IPS-11a (cell line): ENCODE data around the gene MTOR.

ENCODE experiments used
- H3K4me3 ChIP-seq: one replicate; pipeline ENCODE4 v1.5.1; 2013; ENCODE audit warnings: low read depth, low read length, control low read depth

The MTOR gene

DNA sequence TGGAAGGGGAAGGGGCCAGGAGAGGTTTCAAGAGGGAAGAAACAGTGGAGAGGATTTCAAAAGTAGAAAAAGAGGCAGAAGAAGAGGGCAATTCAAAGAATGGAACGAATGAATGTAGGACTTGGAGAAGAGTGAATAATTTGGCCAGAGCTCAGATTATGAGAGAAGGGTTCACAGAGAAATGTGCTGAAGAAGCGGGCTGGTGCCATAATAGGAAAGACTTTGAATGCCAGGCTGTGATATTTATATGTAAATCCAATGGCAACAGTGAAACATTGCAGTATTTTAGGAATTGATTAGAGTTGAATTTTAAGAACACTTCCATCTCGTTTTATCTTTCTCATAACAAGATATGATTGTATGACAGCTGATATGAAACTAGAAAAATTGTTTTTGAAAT, 109.2 kb downstream of the MTOR start:
- H3K4me3 ChIP-seq = no peak overlapping the region

DNA sequence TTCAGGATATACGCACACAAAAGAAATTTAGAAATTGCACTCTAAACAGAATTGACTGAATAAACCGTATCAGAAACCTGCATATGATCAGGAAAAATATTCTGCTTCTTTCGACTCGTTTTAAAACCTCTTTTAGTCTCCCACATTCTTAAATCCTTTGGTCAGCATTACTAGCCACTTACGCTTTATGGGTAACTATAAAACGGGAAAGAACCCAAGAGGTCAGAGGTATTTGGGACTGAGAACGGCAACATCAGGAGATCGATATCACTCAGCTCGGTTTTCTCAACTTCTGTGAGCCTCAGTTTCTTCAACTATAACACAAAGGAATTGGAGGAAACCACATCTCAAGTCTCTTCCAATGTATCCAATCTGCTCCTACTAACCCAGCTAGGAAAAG, 109.6 kb downstream of the MTOR start:
- no peak overlapping the region for H3K4me3 ChIP-seq

DNA sequence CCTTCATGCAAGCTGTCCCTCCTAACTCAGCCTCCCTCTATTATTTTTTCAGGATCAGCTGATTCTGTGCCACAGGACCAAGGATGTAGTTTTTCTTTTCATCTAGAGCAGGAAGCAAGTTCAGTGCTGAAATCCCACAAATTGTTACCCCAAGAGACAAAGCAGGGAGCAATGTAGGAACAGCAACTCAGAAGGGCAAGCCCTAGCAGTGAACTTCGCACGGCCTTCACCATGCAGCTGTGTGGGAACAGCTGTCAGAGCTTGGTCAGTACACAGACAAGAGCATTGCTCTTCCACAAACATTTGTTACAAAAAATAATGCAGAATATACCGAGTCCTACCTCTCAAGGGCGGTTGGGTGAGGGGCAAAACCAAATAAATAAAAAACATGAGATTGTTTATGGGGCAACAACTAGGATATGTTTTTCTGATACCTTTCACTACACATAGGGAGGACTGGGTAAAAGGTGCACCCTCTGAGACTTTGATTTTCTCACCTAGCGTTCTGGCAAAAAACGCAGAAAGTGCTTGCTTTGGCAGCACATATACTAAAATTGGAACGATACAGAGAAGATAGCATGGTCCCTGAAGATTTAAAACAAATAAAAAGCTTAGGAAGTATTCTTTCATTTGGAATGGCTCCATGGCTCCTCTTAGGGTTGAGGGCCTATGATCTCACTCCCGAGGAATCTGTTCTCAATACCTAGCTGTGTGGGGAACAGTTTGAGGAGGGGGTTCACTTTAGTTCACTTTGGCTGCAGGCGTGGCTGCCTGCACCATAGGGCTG, 110.3 kb downstream of the MTOR start:
- no peak overlapping the region for H3K4me3 ChIP-seq

DNA sequence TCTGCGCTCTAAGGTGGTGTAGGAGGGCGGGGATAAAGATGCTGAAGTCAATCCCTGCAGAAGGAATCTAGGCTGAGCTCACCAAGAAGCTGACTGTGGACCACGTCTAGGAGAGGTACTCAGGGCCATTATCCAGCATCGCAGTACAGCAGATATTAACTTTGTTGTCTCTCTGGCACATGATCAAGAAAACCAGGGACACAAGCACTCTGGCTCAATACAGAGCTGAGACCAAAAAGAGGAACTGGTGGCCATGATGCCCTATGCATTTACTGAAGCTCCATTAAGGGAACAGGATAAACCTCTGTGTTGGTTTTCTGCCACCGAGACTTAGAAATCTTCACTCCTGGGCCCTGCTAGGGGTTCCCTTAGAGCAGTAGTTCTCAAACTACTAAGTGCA, 111.2 kb downstream of the MTOR start:
- no peak overlapping the region for H3K4me3 ChIP-seq

DNA sequence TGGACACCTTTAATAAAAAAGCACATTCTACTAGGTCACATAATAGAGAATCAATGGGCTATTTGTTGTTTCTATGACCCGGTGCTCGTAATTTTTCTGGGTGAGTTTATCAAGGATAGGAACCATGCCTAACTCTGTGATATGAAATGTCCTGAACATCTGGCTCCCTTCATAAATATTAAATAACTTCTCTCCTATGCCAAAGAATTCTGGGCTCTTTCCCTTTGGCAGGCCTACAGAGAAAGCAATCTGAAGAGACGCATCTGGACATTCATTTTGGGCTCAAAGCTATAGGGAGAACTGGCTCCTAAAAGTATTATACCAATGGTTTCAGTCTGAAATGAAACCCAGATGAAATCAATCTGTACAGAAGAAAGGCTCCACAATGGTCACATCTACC, 112.0 kb downstream of the MTOR start:
- H3K4me3 ChIP-seq = no peak overlapping the region

DNA sequence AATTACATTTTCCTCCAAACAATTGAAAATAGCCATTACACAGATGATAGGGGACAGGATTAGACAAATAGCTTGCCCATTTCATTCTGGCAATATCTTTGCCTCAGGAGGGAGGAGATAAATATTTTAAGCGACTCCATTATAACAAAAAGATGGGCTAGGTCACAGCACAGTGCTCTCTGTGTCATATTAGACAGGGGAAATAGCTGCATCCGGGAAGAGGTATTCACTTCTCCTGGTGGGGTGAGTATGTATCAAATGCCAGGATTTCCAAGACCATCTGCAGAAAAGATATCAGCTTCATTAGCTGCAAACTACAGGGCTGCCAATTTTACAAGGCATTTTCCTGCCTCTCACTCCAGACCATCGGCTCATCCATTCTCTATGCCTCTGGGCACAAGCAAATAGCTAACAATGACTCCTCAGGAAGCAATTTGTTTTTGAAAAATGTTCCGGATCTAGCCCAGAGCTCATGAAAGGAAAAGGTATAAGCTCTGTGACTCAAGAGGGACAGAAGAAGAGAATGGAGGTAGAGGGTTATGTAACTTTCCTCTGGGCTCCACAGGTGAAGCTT, 115.1 kb downstream of the MTOR start:
- no peak overlapping the region for H3K4me3 ChIP-seq

DNA sequence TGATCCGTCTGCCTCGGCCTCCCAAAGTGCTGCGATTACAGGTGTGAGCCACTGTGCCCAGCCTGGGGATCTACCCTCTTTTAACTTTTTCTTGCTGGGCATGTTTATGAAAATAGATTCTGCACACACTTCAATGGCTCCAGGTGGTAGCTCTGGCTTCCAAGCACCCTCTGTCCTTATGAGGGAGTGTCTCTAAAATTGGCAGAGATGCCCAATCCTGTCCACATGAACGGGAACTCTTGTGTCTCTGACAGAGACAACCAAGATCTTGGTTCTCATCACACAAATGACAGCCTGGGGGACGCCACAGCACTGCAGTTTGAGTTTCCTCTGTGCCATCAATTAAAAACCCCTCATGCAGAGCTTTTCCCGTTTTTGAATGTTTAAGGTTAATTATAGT, 116.6 kb downstream of the MTOR start:
- H3K4me3 ChIP-seq = no peak overlapping the region

DNA sequence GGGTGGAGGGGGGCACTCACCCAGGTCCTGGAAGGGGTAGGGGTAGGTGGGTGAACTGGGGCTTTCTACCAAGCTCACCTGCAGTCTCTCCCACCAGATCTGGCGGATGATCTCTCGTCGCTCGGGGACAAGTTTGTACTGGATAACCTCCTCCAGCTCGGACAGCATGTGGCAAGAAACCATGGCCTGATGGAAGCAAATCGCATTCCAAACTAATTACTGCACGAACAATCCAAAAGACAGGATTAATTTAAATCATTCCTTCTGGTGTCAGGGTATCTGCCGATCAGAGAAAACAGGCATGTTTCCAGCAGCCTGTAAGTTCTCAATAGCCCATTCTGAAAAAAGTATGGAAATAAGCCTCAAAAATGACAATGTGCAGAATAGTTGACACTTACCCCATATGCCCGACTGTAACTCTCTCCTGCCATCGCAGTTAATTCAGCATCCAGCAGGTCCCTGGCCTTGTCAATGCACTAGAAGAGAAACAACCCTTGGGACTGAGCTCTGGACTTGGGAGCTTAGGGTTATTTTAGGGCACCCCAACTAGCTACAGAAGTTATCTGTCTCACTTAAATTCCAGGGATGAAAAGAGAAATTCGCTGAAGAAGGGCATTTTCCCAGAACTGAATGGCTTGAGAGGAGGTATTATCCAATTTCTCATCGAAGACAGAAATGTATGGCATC, 117.6 kb downstream of the MTOR start:
- H3K4me3 ChIP-seq = no peak overlapping the region

DNA sequence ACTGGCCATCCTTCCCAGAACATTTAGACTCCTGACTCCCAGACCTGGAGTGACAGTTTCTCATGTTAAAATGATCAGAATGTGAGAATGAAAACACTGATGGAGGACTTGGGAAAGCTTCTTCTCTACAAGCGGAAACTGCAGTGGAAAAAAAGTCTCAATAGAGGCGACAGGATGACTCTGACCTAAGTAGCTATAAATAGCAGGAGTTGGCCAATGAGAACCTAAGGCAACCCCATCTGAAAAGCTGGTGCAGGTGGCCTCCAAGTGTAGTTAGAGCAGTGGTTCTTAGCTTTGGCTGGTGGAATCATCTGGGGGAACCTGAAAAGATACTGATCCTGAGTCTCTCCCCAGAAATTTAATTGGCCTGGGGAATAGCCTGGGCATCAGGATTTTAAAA, 118.4 kb downstream of the MTOR start:
- H3K4me3 ChIP-seq = no peak overlapping the region

DNA sequence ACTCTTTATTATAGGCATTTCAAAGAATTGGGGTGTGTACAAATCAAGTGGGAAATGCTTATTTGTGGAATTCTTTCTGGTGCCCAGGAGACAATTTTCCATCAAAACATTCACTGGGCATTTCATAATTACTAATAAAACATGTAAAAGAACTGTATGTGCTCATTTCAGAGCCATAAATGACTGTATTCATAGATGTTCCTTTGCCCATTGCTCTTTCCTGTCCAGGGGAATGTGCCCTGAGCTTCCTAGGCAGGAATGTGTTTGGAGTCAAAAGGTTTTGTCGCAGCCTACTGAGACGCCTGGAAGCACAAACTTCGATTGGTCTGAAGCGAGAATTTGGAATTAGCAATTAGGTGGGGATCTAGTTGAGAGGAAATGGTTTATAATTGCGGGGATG, 119.0 kb downstream of the MTOR start:
- H3K4me3 ChIP-seq = no peak overlapping the region

DNA sequence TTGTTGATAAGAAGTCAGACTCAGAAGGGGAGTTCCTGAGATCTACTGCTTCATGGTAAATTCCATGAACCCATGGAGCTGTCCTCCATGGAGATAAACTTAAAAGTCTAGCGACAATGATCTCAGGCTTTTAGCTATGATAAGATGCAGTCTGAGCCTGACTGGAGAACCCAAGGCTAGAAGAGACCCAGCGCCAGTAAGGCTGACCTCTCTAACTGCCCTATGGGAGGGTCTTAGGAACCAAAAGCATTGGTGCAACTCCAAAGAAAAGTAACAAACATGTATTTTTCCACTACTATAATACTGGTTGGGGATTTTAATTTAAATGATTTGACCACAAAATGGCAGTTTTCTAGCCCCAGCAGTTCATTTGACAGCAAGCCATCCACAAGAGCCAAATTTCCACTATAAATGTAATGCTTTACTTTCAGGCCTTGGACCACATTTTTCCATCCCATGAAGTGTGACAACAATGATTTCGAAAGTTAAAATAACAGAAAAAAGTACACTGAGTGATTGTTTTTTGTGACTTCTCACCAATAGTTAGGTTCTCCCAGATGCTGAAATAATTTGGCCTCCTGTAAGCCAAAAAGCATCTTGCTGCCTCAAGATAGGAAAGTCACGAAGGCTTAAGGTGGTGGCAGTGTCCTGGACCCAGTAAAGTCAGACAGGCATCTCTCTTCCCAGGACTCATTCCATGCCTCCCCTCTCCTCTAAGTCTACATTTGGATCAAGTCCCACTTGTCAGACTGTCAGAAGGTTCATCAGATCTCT, 119.5 kb downstream of the MTOR start:
- H3K4me3 ChIP-seq = no peak overlapping the region

DNA sequence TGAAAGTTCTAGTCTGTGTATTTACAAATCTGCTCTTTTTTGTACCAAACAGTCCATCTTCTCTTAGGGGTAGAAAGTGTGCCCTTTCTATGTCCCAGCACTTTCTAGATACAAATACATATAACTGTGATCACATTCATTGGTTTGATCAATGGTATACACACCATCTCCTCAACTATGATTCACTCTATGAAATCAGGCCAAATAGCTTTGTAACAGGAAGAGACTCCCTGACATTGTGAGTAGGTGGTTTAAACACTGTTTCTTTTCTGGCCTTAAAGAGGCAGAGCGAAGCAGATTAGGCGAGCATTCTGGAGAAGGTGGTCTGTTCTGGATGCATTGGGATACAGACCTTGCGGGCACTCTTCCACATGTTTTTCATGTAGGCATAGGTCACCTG, 123.4 kb downstream of the MTOR start:
- no peak overlapping the region for H3K4me3 ChIP-seq

DNA sequence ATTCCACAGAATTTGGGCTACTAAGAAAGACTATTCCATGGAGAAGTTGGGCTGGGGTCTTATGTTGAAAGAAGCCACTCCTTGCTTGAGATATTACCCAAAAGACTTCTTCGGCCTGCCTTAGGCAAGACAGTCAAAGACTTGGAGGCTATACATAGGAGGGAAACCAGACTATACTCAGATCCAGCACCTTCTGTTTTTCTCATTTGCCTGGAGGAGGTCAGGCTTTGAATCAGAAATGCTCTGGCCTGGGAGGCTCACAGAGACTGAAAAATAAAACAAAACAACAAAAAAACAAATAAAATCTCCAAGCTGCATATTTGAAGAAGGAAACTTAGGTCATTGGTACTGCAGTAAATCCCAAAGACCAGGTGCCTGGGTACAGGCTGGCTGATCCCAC, 124.3 kb downstream of the MTOR start:
- H3K4me3 ChIP-seq = no peak overlapping the region

DNA sequence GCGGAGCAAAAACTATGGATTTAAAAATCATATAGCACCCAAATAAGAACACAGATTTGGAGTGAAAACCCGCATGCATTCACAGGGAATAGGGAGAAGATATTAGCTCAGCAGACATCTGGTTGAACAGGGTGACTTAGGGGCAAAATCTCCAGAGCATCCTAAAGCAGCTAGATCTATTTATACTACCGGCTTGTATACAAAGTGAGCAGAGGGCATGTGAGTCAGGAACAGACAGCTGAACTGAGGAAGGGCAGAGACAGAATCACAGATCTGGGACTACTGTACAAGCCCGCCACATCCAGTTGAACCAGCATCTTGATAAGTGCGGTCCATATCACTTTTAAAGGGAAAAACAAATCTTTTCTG, 127.5 kb downstream of the MTOR start:
- no peak overlapping the region for H3K4me3 ChIP-seq

DNA sequence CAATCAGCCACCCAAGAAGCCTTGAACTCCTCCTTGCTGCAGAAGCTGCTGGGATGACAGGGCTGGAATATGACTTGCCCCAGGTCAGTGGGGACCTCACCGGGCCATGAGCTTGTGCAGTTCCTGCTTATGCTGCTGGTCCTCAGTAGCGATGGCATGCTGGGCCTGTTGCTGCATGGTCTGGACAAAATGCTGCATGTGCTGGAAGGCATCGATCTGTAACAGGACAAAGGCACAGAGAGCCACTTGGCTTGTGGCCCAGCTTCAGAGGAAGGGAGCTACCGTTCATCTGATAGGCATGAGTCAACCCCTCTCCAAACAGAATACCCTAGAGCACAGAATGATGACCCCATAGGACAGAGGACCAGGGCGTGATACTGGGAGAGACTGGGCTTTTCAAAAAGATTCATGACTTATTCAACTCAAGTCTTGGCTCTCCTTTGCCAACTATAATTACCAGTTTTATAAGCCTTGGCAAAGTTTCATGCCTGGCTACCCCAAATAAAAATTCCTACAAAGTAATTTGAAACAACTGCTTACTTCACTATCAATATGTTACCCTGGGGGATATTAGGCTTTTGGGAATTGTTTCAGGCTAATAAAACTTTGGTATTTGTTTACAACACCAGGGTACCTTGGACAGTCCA, 128.0 kb downstream of the MTOR start:
- no peak overlapping the region for H3K4me3 ChIP-seq

DNA sequence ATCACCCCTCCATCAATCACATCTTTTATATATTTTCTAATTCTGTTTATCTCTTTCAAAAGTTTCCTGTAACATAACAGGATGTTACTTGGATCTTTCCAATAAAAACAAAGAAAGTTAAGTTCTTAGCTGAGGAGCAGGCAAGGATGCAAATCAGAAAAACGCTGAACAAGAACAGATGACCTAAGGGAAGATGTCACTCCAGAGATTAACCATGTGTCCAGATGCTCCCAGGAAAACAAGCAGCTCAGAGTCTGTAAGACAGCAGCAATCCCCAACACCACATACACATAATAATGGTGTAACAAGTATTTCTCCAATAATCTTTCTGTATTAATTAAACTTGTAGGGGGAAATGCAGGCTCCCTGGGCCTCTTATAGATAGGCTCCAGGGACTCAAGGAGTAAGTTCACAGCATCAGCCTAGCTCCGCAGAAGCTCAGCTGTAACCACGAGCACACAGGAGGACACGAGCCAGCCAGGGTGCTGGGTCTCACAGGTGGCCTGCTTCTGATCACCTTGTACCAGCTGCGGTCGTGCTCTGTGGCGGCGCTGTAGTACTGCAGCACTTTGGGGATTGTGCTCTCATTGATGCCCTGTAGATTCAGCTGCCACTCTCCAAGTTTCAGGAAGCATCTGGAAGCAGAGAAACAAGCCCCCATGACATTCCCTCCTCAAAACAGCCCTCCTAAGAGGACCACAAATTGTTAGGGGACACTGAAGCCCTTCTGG, 129.6 kb downstream of the MTOR start:
- no peak overlapping the region for H3K4me3 ChIP-seq

DNA sequence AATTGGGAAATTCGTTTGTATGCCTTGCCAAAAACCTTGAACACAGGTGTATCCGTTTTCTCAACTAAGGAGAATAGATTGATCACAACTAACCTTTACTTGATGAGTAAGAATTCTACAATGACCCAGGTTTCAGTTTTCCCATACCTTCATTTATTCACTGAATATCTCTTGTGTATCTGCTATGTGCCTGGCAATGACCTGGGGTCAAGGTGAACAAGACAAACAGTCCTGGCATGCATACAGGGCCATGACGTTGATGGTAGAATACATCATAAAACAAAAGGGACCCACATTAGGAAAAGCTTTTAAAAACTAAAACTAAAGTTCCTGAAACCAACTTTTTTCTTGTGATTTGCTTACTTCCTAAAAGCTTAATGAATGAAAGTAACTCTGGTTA, 130.5 kb downstream of the MTOR start:
- no peak overlapping the region for H3K4me3 ChIP-seq

DNA sequence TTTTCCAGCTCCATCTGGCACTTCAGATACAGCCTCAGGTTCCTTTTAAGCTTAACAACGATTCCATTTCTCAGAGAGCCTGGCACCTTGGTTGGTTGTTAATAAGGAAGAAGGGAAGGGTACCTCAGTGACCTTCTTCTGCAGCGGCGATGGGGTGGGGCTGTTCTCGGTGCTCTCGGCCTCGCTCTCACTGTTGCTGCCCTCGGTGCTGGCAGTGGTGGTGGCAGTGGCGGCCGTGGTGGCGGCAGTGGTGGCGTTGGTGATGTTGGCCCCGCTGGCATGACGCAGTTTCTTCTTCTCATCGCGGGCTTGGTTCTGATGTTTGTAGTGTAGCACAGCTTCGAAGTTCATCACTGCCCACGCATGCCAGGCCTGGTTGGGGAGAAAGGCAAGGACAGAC, 131.9 kb downstream of the MTOR start:
- no peak overlapping the region for H3K4me3 ChIP-seq

DNA sequence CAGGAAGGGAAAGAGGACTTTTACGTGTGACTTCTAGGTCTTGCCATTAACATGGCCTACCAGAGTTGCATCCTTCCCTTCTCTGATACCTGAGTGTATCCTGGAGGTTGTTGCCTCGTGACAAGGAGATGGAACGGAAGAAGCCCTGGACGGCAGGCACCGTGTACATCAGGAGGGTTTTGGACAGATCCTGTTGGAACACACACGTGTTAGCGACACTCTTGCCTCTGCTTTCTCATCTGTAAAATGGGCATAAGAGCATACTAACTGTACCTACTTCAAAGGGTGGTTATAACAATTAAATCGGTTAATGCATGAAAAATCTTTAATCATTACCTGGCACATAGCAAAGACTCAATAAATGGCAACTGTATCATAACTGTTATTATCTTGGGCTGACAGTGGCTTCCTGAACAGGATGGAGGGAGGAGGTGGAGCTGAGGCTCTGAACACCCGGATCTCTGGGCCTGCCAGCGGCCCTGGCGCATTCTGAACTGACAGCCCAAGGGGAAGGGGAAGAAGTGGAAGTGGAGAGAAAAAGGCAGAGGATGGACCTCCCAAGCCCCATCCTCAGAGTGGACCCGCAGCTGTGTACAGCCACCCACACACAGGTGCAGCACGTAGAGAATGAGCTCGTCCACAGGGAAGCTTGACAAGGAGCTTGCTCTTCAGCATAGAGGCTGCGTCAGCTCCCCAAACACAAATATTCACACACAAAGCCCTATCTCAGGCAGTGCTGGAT, 132.5 kb downstream of the MTOR start:
- no peak overlapping the region for H3K4me3 ChIP-seq

DNA sequence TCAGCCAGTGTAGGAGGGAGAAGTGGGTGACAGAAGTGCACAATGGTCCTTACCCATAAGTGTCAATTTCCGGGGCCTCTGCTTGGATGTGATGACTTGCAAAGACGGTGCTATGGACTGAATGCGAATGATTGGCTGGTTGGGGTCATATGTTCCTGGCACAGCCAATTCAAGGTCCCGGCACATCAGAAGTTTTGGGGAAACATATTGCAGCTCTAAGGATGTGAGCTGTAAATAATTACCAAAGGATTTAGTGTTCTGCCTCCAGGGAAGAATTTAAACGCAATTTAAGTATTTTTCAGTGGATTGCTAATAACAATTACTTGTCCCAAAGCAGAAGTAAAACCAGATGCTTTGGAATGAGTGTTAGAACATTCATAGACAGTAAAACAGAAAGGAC, 135.8 kb downstream of the MTOR start:
- H3K4me3 ChIP-seq = no peak overlapping the region
